ENCODE results near the gene PRRC2A.

GRCh38 chr6:31610968-31611367 is 9.5 kb upstream of the PRRC2A start:
- TF ChIP-seq CTCF (IDR thresholded peaks at IDR 0.05) (no peak), POLR2AphosphoS5 (IDR thresholded peaks at IDR 0.05; ENCODE audit: low read depth, low read length) (no peak), SIN3A (IDR thresholded peaks at IDR 0.05; ENCODE audit: borderline replicate concordance, insufficient read depth, low read depth, low read length) (no peak)

All from Panc1 (cell line).